OCI-M2 (cell line): ENCODE measurements around the gene CACNB4.

Source experiments
- DNase-seq: peaks from one replicate; lab custom pipeline; 2025; ENCODE audit not compliant: unreplicated experiment; lab: John Stamatoyannopoulos, UW

The CACNB4 gene

DNA sequence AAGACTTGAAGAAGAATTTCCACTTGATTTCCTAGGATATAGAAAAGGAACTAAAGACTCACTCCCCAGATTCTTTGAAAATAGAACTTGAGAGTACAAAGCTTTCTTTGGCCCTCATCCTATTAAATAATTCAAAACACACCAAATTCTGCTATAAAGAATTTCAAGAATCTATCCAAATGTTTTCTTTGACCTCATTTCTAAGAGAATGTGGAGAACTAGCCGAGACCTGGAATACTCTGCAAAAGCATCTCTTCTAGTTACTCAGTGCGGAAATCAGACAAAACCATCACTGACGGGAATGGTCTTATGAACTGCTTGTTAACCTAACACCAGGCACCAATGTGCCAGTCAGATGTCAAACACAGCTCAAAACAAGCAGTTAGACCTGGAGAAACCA is 226.4 kb downstream of the CACNB4 start:
- no peak for DNase-seq

DNA sequence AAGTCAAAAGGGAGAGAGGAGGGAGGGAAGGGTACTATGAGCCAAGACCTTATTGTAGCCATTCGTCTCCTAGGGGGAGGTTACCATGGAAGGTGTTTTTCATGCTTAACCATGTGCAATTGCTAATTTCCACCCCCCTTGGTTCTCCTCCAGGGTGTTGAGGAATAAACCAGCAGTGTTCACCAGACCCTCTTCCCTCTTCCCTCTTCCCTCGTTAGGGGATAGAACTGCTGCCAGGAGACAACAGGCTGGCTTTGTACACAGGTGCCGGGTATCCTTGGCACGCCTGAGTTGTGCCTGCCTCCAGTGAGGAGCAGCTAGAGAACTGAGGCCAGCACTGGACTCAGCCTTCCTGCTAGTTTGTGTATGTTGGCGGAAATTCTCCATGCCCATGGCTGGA is 229.6 kb downstream of the CACNB4 start:
- no peak for DNase-seq

DNA sequence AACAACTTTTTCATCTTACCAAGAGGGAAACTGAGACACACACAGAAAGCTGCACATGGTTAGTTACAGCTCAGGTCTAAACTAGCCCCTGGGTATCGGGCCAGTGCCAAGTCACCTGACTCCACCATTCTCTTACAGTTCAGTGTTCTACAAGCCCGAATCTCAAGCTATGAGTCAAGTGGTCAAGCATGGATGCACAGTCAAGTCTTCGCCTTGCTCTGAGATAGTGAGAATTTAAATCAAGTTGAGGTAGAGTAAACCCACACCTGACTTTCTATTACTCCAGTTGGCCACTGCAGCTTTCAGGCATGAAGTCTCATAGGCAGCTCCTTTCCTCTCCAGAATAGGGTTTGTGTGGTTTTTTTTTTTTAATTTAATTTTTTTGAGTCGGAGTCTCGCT is 236.1 kb downstream of the CACNB4 start:
- no peak for DNase-seq

DNA sequence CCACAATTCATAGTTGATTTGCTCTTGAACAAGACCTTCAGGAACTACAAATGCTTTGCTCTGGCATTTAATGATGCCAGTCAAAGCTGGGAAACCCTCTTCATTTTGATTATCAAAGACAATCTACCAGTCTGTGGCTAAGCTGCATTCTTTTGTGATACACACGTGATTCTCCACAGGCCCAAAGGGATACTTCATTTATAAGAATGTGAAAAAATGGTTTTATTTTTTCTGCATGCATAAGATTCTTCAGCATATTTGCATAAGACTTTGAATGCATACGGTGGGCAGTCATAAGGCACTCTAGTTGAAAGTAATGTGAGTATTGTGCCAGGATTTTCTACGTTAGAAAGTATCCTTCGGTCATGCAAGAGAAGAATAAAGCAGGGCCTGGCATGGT is 237.7 kb downstream of the CACNB4 start:
- DNase-seq = no peak

DNA sequence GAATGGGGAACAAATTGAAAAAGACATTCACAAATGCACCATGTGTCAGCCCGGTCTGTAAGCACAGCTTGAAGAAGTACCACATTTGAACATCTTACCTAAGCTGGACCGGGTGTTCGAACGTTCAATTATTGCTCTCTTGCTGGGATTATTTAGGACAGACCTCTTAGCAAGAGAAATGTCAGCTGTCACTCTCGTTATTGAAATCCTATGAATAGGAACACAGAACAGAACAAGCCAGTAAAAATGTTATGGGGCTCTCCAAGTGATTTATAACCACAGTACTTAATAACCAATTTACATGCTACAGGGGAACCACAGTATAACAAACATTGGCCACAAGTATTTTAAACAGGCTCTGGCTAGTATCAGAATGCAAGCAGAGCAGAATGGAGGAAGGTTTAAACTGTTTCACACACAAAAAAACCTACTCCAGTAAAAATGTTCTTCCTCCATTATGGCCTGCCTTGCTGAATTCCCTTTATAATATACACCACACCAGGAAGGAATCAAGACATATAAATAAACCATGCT is 238.2 kb downstream of the CACNB4 start:
- DNase-seq = no peak

DNA sequence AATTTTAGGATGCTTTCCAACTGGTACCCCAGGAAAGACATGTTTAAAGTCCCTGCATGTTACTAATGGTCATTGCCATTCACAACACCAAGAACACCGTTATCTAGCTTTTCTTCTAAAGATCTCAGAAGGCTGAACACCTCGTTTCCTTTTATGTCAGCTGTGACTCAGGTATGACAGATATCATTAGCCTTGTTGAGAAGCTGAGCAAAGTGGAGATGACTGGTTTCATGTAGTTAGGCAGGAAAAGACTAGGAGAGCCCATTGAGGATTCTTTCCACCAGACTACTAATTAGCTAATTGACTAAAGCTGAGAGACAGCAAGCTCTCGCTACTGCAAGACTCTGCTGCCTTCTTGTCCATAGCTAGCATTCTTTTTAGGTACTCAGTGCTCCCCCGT is 238.6 kb downstream of the CACNB4 start:
- DNase-seq = no peak

DNA sequence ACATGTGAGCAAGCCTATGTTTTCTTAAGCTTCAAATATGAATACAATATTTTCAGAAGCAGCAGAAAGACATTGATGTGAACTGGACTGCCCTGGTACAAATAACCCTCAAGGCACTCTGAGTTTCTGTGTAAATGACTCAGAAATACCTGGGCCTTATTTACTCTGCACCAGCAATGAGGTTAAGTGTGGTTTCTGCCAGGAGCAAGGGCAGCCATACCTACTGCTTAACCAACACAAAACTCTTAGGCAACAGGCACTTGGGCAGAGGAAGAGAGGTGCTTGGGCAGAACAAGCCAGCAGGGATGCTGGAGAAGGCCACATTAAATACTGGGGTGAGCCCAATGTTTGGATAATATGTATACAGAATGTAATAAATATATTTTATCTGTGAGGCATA is 241.2 kb downstream of the CACNB4 start:
- DNase-seq = no peak

DNA sequence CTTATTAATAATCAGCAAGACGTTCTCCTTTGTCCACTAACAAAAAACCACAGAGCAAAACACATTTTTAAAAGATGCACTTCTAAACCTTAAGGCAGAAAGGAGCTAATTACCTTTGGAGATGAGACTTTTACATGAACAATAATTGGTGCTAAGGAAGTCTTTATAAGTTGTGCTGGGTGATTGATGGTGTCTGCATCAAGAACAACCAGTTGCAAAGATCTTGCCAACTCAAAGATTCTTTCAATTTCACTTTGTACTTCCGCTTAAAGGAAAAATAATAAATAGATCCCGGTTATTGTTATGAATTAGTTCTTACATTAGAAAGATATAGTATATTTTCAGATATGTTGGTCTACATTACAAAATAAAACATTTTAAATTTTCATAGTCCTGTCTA is 243.7 kb downstream of the CACNB4 start:
- no peak for DNase-seq

DNA sequence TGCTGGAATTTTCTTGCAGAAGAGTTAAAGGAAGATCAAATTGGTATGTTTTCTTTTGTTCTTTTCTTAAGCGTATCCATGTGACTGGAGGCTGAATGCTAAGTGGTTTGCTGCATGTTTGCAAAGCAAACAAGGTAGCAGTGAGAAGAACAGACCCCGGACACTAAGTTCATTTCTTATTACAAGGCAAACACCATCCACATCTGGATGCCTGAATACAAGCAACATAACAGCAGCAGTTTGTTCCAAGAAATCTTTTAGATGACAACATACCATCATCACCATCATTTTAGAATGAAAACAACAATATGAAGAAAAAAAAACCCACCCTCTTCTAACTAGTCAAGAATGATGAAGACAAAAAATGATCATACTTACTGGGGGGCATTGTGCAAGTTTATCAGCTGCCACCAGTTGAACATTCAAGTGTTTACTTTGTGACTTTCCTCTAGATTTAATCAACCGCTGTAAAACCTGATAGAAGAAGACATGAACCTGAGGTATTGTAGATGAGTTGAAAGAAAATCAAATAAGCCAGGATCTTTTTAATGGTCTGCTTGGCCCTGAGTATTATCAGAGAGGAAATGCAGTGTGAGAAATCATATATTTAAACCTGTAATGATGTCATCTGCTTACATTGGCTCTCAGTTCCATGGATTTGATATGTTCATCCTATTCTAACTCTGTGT is 245.6 kb downstream of the CACNB4 start:
- no peak for DNase-seq

DNA sequence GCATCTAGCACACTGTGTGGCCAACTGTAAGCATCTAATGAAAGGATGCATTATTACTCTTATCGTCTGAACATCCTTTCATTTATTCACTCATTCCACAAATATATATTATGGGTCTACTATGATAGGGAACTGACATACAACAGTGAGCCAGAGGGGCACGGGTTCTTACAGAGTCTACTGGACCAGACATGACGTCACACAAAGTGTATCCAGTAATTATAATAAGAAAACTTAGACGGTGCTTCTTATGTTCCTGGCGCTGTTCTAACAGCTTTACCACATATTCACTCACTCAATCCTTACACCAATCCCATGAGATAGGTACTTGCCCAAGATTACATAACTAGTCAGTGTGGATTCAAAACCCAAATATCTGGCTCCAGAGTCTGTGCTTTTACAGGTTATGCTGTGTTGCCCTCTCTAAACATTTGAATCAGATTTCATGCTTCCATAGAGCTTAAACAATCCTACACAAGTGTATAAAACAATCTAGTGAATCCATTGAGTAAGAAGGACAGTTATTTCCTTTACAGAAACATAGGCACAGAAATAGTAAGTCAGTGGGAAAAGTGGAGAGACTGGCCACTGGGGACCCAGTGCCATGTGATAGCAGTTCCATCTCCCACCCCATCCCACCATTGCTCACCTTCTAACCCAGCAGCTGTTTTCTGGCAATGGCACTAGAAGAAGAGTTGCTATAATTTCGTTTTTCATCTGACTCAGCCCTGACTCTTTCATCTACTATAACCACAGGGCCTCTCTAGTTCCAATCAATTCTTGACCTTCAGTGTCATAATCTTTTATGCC is 246.4 kb downstream of the CACNB4 start:
- DNase-seq = no peak

DNA sequence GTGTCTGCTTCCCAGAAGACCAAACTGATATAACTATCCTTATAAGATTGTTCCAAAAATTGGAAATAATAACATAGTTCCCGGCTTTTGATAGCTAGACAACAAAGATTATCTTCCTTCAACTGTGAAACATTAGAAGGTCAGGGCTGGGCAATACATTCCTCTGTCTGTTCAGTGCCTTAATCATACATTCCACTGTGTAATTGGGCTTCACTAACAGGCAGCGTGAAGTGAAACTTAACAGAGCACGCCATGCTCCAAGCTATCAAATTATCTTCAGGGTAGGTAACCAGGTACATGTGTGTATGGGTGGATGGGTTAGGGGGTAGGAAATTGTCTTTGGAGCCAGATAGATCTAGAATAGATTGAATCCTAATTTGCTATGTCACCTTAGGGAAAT is 247.1 kb downstream of the CACNB4 start:
- DNase-seq = no peak

DNA sequence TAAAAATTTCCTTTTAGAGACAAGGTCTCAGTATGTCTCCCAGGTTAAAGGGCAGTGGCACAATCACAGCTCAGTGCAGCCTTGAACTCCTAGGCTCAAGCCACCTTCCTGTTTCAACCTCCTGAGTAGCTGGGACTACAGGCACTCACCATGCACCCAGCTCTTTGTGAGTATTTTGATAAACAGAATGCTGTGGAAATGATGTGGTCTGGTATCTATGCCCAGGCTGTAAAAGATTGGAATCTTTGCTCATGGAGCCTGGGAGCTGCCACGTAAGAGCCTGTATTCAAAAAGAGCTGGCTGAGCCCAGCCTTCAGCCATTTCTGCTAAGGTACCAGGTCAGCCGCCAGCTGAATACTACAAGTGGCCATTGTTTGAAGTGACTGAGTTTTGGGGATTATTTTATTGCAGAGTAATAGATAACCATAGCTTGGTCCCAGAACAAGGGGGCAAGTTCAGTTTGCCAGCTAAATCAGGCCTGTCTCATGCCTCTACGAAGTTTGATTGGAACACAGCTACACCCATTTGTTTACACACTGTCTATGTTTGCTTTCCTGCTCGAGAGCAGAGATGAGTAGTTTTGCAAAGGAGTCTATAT is 249.3 kb downstream of the CACNB4 start:
- no peak for DNase-seq

DNA sequence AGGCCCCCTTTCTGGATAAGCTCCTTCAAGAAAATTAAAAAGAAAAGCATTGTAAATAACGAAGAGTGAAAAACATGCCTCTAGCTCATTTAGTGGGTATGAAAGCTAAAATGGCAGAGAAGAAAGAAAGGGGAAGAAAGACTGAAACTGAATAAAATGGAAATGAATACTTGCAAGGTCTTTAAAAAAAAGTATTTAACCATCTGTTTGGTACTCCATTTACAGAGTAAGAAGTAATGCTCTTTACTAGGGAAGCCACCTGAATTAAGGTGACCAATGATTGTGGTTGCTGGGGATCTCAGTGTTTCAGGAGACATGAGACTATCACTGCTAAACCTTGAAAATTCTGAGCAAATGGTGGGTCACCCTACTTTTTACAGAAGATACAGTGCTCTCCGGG is 253.0 kb downstream of the CACNB4 start:
- DNase-seq = no peak

DNA sequence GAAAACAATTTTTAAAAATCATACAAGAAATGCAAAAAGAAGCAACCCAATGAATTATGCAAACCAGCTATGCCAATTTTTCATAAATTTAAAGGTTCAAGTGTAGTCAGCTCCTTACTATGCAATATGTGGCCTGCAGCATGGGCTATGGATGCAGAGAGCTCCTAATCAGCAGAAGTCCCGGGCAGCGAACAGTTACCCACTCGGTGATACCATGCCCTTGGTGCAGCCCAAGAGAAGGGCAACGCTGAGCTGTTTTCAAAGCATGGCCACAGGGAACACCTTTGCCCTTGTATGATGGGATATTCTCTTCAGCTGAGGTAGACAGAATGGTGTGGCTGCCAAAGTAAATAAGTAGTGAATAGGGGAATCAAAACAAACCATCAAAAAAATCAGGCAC is 253.4 kb downstream of the CACNB4 start:
- DNase-seq = no peak

DNA sequence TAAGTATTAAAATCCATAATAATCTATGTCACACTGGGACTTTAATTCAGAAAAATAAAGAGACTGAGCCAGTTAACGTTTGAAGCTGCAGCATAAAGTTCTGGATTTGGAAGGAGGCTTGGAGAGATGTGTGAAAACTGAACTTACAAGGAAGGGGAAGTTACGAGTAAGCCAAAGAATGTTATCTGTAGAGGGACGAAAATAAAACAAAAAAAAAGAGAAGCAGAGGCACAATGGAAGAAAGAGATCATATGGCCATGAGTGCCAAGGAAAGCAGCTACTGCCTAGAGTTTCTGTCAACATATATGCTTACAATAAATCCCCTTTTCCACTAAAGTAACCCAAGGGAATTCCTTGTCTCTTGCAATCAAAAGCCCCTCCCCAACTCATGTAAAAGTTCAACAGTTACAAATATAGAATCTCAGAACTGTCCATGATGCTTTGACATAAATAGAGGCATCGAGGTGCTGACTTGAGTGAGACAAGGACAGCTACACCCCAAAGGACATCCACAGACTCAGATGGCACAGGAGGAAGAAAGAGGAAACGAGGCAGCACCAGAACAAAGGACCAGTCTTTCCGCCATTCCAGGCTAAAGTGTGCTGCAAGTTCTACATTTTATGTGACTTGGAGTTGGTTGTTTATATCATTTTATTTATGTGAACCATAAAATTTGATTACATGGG is 254.5 kb downstream of the CACNB4 start:
- DNase-seq = no peak

DNA sequence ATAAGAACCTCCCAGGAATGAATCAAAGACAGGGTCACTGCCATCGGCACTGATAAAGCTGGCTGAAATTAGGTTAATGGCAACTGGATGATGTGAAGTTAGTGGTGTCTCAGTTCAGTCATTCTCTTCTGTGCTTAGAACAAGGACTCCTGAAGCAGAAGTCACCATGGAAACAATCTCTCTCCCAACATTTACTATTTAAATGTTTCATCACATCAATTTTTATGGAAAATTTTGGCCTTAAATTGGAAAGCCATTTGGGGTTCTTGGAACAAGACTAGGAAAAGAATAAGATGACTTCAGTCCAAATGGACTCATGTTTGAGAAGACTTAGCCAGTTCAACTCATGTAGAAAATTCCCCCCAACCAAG is 255.2 kb downstream of the CACNB4 start:
- no peak for DNase-seq

DNA sequence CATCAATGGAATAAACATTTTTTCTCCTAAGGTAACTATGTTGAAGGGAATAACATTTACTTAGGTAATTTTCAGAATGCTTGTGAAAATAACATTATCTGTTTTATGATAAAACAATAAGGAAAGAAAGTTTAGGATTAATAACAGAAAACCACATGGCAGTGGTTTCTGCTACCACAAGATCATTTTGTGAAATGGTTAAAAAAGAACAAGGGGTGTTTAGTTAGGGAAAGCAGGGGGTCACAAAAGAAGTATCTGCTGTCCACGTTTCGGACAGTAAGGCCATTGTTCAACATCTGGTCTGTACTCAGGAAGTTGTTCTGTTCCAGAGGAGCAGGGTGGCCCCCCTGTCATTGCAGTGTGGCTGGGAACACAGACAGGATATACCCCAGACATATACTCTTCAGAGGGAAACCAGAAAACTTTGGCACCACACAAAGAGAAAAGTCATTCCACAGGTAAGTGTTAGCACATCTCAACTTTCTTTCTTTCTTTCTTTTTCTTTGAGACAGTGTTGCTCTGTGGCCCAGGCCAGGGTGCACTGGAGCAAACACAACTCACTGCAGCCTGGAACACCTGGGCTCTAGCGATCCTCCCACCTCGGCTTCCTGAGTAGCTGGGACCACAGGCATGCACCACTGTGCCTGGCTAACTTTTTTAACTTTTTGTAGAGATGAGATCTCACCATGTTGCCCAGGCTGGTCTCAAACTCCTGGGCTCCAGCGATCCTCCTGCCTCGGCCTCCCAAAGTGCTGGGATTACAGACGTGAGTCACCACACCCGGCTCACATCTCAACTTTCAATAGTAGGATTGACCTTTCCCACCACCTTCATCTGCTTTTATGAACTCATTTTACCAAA is 255.8 kb downstream of the CACNB4 start:
- DNase-seq = no peak

DNA sequence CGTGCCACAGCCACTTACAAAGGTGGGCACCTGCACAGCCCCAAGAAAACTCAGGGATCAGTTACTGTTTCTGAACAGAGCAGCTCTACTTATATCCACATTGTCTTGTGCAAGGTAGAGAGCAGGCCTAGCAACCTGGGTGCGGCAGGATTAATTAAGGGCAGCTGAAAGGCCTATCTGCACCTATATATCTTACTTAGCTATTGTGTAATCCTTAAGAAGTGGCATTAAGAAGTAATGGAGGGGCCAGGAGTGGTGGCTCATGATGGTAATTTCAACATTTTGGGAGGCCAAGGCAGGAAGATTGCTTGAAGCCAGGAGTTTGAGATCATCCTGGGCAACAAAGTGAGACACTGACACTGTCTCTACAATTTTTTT is 257.8 kb downstream of the CACNB4 start:
- DNase-seq = no peak

DNA sequence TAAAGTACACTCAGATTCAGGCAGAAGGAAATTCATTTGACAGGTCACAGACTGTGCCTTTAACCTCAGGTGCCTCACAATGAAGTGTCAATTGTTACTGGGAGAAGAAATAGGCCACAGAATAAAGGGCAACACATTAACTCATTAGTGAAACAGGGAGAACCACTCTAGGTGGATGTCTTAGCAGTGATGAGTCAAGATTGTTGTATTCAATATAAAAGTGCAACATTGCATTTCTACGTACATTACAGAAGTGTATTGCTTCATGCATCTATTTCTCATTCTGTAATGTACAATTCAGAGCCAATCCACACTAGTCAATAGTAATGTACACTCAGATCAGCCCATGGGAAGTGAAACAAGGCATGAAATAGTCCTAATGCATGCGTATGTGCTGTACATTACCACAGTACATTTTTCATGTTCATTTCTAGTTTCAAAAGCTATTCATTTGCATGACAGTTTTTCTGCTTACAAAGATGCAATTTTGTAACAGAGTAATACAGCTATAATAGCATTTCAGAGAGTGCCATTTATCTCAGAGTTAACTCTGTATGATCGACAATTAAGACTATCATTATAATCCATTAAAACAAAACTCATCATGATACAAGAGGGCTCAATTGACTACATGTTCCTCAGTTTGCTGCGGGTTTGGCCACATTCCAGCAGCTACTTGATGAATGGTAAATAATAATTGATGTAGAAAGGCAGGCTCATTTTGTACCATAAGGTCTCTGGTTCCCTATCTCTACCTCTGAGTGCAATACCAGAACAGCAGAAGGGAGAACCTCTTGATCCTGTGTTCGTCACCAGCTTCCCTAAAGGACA is 258.4 kb downstream of the CACNB4 start:
- no peak for DNase-seq

DNA sequence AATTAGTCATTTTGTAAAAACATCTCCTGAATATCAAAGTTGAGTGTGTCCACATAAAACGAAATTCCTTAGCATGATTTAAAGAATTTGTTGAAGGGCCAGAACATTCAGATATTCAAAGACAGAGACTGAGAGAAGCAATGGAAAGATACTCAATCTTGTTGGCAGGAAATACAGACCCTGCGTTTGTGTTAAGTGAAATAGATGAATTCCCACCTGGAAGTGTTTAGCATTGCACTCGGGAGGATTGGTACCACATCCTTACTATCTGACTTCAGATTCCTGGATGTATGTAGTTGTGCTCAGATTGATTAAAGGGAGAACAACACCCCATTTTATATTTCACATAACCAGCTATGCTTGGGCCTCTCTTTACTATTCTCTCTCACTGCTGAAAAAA is 260.9 kb downstream of the CACNB4 start:
- no peak for DNase-seq
